Frontal cortex (tissue), 4 donors: ENCODE results near the gene SMAP1. TPM values are rescaled to one million over a fixed set of nuclear protein-coding genes. Genes with fewer than 3 reads are reported as not detected.

Experiments
- DNase-seq, 2 donors: peaks; one replicate each; pipeline ENCODE4 v3.0.0; 2012; ENCODE audit warnings: low spot score in 2 of 2
- FAIRE-seq: peaks from 2 replicates; lab custom pipeline; 2012; peaks lifted over from hg19 to GRCh38; lab: Jason Lieb, UNC
- total RNA-seq: library from RNA; depleted of rRNA; stranded (reverse); fragments of >200 nt; gene quantifications from one replicate; pipeline ENCODE4 v1.2.3, GENCODE V29; 2014
- donor health status: control.
- donor health status: control.
- donor health status: control.

SMAP1 gene
- total RNA-seq, 1 donor from 2014 or later: 71.3 TPM

DNA sequence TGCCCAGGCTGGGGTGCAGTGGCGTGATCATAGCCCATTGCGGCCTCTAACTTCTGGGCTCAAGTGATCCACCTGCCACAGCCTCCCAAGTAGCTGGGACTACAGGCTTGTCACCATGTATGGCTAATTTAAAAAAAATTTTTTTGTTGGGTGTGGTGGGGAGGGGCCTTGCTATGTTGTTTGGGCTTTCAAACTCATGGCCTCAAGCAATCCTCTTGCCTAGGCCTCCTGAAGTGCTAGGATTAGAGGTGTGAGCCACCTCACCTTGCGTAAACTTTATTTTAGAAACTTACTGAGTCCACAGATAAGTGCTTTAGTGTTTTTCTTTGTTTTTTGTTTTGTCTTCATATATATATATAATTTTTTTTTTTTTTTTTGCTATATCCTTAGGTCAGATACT is 9.1 kb downstream of the SMAP1 start:
- no peak for FAIRE-seq
- no peak for DNase-seq

GRCh38 chr6:70680396-70680795 is 12.7 kb downstream of the SMAP1 start:
- no peak for FAIRE-seq
- no peak for DNase-seq

DNA sequence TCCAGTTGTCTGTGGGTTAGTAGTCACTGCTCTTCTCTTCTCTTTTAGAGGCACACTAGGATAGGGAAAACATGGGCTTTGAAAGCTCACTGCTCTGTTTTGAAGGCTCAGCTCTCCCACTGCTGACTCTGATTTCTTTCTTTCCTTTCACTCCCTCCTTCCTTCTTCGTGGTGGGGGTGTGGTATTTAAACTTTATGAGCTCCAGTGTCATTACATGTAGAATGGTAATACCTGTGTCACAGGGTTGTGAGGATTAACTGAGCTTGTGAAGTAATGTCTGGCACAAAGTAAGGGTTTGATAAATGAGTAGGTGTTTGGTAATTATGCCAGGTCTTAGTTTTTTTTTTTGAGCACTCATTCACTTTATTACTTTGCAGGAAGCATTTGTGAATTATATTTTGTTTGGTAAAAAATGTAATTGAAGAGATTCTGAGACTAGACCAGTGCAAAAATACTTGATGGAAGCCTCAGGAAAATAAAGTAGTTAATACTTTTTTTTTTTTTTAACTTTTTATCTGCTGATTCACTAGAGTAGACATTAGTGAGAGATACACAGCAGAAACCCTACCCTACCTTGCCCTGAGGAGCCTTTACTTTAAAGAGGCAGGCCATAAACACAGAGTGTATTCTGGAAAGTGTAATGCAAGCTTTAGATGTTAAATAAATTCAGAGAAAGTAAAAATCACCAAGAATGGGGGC is 17.3 kb downstream of the SMAP1 start:
- DNase-seq: no peak
- FAIRE-seq: no peak

- FAIRE-seq: no peak
Observed at GRCh38 chr6:70685494-70686180, 18.0 kb downstream of the SMAP1 start.

GRCh38 chr6:70686548-70687133 is 19.0 kb downstream of the SMAP1 start:
- DNase-seq (no peak), FAIRE-seq (peak; percentile 93)

More at GRCh38 chr6:70685494-70686180, 18.0 kb downstream of the SMAP1 start:
- DNase-seq: no peak

DNA sequence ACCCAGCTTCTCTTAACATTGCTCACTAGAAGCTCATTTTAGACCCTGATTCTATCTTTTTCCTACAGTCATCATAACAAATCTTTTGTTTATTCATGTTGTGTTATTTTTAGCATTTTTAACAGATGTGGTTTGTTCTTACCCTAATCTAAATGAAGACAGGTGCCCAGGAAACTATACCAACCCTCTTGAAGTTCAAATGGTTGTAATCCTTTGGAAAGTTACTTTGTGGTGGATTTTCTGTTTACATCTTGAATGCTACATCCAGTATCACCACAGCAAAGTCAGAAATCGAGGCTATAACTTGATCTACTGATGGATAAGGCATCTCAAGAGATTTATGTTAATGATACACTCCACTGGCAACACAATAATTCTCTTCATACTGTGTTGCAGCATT is 26.2 kb downstream of the SMAP1 start:
- DNase-seq (no peak), FAIRE-seq (no peak)

GRCh38 chr6:70694371-70694770 is 26.7 kb downstream of the SMAP1 start:
- no peak for DNase-seq
- no peak for FAIRE-seq

DNA sequence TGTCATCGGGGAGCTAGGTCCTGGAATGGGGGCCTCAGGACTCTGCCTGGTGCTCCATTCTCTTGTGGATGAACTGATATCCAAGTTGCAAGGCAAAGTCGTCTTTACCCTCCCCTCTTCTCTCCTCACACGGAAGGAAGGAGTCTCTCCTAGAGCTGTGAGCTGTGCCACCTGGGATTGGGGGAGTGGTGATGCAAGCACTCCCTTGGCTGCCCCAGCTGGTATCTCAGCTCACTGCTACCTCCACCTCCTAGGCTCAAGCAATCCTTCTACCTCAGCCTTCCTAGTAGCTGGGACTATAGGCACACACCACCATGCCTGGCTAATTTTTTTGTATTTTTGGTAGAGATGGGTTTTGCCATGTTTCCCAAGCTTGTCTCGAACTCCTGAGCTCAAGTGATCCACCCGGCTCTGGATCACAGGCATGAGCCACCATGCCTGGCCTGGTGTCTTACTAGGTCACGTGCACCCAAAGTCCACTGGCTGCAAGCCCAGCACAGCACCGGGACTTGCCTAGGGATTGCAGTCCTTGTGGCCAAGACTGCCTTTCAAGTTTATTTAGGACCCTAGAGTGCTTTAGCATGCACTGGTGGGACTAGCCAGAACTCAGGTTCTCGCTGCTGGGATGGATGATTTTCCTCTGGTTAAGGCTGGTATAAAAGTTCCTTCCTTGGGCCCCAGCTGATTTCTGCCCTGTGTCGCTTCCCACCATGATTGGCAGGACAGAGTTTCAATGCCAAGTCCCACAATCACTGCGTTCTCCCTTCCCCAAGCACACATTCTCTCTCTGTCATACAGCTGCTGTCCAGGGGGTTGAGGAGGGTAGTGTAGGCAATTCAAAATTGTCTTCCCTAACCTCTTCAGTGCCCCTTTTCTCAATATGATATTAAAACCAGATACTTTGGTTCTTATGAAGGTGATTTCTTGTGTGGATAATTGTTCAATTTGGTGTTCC is 33.5 kb downstream of the SMAP1 start:
- no peak for DNase-seq

GRCh38 chr6:70705772-70706171 is 38.1 kb downstream of the SMAP1 start:
- FAIRE-seq: no peak
- DNase-seq: no peak

More for the DNA sequence above, 33.5 kb downstream of the SMAP1 start:
- FAIRE-seq: no peak

GRCh38 chr6:70706491-70707123 is 38.9 kb downstream of the SMAP1 start:
- FAIRE-seq (peak; percentile 96), DNase-seq (peak in 1 of 2 donors; percentile 8)

DNA sequence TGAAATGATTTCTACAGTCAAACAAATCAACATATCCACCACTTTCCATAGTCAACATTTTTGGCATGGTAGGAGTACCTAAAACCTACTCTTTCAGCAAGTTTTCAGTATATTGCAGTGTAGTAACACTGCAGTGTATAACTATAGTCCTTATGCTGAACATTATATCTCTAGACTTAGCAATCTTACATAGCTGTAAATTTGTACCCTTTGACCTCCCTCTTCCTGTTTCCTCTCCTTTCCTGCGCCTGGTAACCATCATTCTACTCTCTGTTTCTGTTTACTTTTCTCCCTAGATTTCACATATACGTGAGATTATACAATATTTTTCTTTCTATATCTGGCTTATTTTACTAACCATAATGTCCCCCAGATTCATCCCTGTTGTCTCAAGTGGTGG is 40.2 kb downstream of the SMAP1 start:
- no peak for DNase-seq
- FAIRE-seq: no peak

DNA sequence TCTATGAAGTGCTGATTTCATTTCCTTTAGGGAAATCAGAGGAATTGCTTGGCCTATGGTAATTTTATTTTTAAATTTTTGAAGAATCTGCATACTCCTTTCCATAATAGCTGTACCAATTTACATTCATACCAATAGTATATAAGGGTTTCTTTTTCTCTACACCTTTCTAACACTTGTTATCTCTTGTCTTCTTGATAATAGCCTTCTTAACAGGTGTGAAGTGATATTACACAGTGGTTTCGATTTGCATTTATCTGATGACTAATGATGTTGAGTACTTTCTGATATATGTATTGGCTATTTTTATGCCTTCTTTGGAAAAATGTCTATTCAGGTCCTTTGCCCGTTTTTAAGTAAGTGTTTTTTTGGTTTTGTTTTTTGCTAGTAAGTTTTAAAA is 40.8 kb downstream of the SMAP1 start:
- DNase-seq (no peak), FAIRE-seq (no peak)

DNA sequence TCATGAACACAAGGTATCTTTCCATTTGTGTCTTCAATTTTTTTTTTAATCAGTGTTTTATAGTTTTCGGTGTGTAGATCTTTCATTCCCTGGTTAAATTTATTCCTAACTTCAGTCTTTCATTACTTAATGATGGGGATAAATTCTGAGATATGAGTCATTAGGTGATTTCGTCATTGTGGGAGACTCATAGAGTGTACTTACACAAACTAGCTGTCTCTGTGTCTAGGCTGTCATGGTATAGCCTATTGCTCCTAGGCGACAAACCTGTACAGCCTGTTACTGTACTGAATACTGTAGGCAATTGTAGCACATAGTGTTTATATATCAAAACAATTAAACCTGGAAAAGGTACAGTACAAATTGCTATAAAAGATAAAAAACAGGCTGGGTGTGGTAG is 42.1 kb downstream of the SMAP1 start:
- DNase-seq (no peak), FAIRE-seq (no peak)

- DNase-seq: no peak
- FAIRE-seq: no peak
Observed at GRCh38 chr6:70714716-70715257, 47.1 kb downstream of the SMAP1 start.

DNA sequence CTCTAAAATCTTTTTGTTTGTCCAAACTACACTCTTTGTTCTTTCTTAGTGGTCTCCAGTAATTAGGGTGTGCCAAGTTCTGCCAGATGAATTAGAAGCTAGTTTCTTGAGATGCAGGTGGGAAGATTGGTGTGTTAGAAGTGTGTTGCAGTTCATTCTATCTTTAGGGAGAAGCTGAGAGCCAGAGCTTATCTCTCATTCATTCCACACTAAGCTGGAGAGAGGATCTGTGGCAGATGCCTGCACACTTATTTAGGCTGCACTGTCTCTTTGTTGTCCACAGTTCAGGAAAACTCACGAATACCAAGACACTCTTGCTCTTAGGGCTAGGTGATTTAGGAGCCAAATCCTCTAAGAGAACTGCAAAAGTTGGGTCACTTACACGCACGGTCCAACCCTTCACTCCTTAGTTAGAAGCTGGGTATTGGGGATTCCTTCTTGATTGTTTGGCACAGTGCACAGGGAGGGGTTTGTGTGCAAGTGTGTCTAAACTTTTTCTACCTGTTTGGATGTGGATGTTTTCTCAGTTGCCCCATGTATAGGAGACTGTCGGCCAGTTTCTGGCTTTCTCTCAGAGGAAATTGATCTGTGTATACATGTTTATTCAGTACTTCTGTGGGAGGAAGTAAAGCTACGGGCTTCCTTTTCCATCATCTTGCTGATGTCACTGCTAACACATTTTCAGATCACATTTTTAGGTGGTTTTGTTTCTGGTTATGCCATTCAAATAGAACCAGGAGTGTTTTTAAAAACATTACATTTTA is 49.5 kb downstream of the SMAP1 start:
- DNase-seq: no peak
- FAIRE-seq: no peak

DNA sequence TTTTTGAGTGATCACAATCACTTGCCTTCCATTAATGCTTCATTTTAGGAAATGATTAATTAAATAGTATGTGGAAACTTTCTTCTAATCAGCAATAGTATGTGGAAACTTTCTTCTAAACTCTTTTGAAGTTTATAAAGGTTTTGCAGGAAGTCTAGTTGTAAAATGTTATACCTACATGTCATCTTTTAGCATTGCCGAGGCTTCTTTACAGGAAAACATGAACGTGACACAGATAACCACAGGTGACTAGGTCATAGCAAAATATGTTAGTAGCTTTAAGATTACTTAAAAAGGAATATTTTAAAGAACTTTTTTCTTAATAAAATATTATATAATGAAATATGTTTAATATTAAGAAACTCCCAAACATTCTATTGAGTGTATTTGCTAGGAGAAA is 56.8 kb downstream of the SMAP1 start:
- no peak for DNase-seq
- peak; percentile 21 for FAIRE-seq

GRCh38 chr6:70725817-70726415 is 58.2 kb downstream of the SMAP1 start:
- FAIRE-seq (no peak), DNase-seq (no peak)

DNA sequence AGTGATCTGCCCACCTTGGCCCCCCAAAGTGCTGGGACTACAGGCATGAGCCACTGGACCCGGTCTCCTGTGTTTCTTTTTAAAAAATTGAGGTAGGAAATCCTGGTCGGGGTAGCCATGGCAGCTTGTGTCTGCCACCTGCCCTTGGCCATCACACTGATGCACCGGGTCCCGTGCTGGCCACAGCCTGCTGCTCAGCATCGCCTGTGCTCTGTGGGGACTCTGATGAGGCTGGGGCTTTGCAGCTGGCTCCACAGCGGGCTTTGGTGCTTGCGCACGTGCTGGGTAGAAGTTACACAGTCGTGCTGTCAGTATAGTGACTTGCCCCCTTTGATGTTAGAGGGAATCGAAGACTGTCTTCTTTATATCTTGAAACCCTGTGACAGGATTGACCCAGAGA is 66.7 kb downstream of the SMAP1 start:
- DNase-seq (no peak), FAIRE-seq (no peak)
